Vagina (tissue), 2 donors: ENCODE measurements around the gene PLEKHS1. TPM values are rescaled to one million over a fixed set of nuclear protein-coding genes. Genes with fewer than 3 reads are reported as not detected.
"Not testable (repeated sequence)": the region's sequence is repeated elsewhere in the genome, so short reads cannot be mapped to it uniquely, and the experiment has no call there.

Source experiments
- DNase-seq, 2 donors: peaks; one replicate each; pipeline ENCODE4 v3.0.0-alpha.2; 2017; ENCODE audit errors: extremely low spot score in 2 of 2
- H3K27ac ChIP-seq: fragments of 200-600 bp; sonication (generic); one replicate; pipeline ENCODE4 v1.5.1; 2019
- H3K27me3 ChIP-seq: fragments of 200-600 bp; sonication (generic); one replicate; pipeline ENCODE4 v1.5.1; 2019
- H3K36me3 ChIP-seq, 2 donors: fragments of 200-600 bp; sonication (generic); one replicate each; pipeline ENCODE4 v1.5.1; 2017 to 2019
- H3K4me1 ChIP-seq: fragments of 200-600 bp; sonication (generic); one replicate; pipeline ENCODE4 v1.5.1; 2019
- H3K4me3 ChIP-seq, 2 donors: fragments of 200-600 bp; sonication (generic); 1 replicate in 1 of 2; 2 replicates in 1 of 2; pipeline ENCODE4 v1.5.1; 2016 to 2019
- H3K9me3 ChIP-seq: fragments of 200-600 bp; sonication (generic); one replicate; pipeline ENCODE4 v1.5.1; 2019
- CTCF ChIP-seq, 3 experiments: fragments of 450-650 bp in 2 of 3; fragments of 200-600 bp in 1 of 3; sonication (generic) in 1 of 3; IDR thresholded peaks; one replicate each; pipeline ENCODE4 v1.5.1; 2017 to 2019; ENCODE audit warnings: antibody characterized with exemption in 3 of 3, mild to moderate bottlenecking in 2 of 3, moderate library complexity in 2 of 3
- POLR2A ChIP-seq, 2 donors: fragments of 450-650 bp; IDR thresholded peaks; one replicate each; pipeline ENCODE4 v1.6.1; 2017; ENCODE audit warnings: antibody characterized with exemption in 2 of 2, mild to moderate bottlenecking in 2 of 2, moderate library complexity in 2 of 2
- POLR2AphosphoS5 ChIP-seq, 2 donors: sonication (generic); formaldehyde crosslinking; IDR thresholded peaks; one replicate each; pipeline ENCODE4 v1.9.0; 2017; ENCODE audit warnings: antibody characterized with exemption in 2 of 2, mild to moderate bottlenecking in 2 of 2, low read depth in 1 of 2; ENCODE audit not compliant: insufficient read depth in 1 of 2
- intact Hi-C: fragments of 100-400 bp; cut with DNase I; formaldehyde crosslinking; loops from one replicate; pipeline ENCODE4 v1.15.1; 2023
- total RNA-seq: library from RNA; depleted of rRNA; stranded (reverse); fragments of >200 nt; gene quantifications from one replicate; pipeline ENCODE4 v1.2.3, GENCODE V29; 2016

The PLEKHS1 gene
- total RNA-seq, 1 donor from 2014 or later: not detected

GRCh38 chr10:113764582-113764981, 13.1 kb downstream of the PLEKHS1 start:
- TF ChIP-seq POLR2A (IDR thresholded peaks at IDR 0.05) (no peak), POLR2AphosphoS5 (IDR thresholded peaks at IDR 0.05; ENCODE audit: insufficient read depth in 1 of 2, low read depth in 1 of 2) (no peak), CTCF (IDR thresholded peaks at IDR 0.05) (no peak)
- Histone ChIP-seq H3K9me3 (no peaks in the 10 kb centered on the region), H3K27ac (no peak overlapping the region), H3K4me3 (no peak overlapping the region), H3K27me3 (no peaks in the 10 kb centered on the region), H3K4me1 (no peaks in the 10 kb centered on the region), H3K36me3 (no peaks in the 10 kb centered on the region)
- intact Hi-C loops: no loop called here
- DNase-seq: no peak

GRCh38 chr10:113765910-113766309, 14.4 kb downstream of the PLEKHS1 start:
- Histone ChIP-seq H3K27ac (no peak overlapping the region), H3K9me3 (no peaks in the 10 kb centered on the region), H3K4me1 (no peaks in the 10 kb centered on the region), H3K27me3 (no peaks in the 10 kb centered on the region), H3K4me3 (no peak overlapping the region), H3K36me3 (no peaks in the 10 kb centered on the region)
- intact Hi-C loops: no loop called here
- TF ChIP-seq CTCF (IDR thresholded peaks at IDR 0.05) (no peak), POLR2AphosphoS5 (IDR thresholded peaks at IDR 0.05; ENCODE audit: insufficient read depth in 1 of 2, low read depth in 1 of 2) (no peak), POLR2A (IDR thresholded peaks at IDR 0.05) (no peak)
- DNase-seq: no peak

- no peaks in the 10 kb centered on the region for H3K27me3 ChIP-seq
- no peak for DNase-seq
- no peak overlapping the region for H3K4me3 ChIP-seq
- no peak for TF ChIP-seq POLR2AphosphoS5 (IDR thresholded peaks at IDR 0.05; ENCODE audit: insufficient read depth in 1 of 2, low read depth in 1 of 2)
- no peaks in the 10 kb centered on the region for H3K4me1 ChIP-seq
- no peak overlapping the region for H3K27ac ChIP-seq
- no peaks in the 10 kb centered on the region for H3K36me3 ChIP-seq
- H3K9me3 ChIP-seq: no peaks in the 10 kb centered on the region
- intact Hi-C loops: no loop called here
Observed at GRCh38 chr10:113767222-113767621, 15.7 kb downstream of the PLEKHS1 start.

GRCh38 chr10:113770346-113770745, 18.9 kb downstream of the PLEKHS1 start:
- Histone ChIP-seq H3K27me3 (no peaks in the 10 kb centered on the region), H3K36me3 (no peaks in the 10 kb centered on the region), H3K4me3 (no peak overlapping the region), H3K27ac (no peak overlapping the region), H3K9me3 (no peaks in the 10 kb centered on the region), H3K4me1 (no peaks in the 10 kb centered on the region)
- no peak for DNase-seq
- TF ChIP-seq POLR2A (IDR thresholded peaks at IDR 0.05): no peak
- TF ChIP-seq CTCF (IDR thresholded peaks at IDR 0.05): no peak
- intact Hi-C loops: no loop called here

GRCh38 chr10:113771131-113771530, 19.6 kb downstream of the PLEKHS1 start:
- not testable (repeated sequence) for H3K27ac ChIP-seq

GRCh38 chr10:113775686-113776294, 24.3 kb downstream of the PLEKHS1 start:
- Histone ChIP-seq H3K9me3 (no peaks in the 10 kb centered on the region), H3K4me1 (no peaks in the 10 kb centered on the region), H3K4me3 (no peak overlapping the region), H3K36me3 (no peaks in the 10 kb centered on the region), H3K27me3 (no peaks in the 10 kb centered on the region), H3K27ac (no peak overlapping the region)
- no peak for DNase-seq
- intact Hi-C loops: no loop called here
- no peak for TF ChIP-seq POLR2A (IDR thresholded peaks at IDR 0.05)
- TF ChIP-seq CTCF (IDR thresholded peaks at IDR 0.05): no peak
- TF ChIP-seq POLR2AphosphoS5 (IDR thresholded peaks at IDR 0.05; ENCODE audit: insufficient read depth in 1 of 2, low read depth in 1 of 2): no peak

More at GRCh38 chr10:113771131-113771530, 19.6 kb downstream of the PLEKHS1 start:
- H3K36me3 ChIP-seq, H3K27me3 ChIP-seq, H3K9me3 ChIP-seq, H3K4me1 ChIP-seq, H3K4me3 ChIP-seq, DNase-seq, intact Hi-C loops: not testable (repeated sequence)
